Mammary epithelial cell (primary cell): ENCODE measurements around the gene KIRREL3.

Experiments
- EZH2 ChIP-seq: IDR thresholded peaks from 2 replicates; pipeline ENCODE4 v1.6.1; 2012; ENCODE audit warnings: low read length, inconsistent platforms, borderline replicate concordance
- TF ChIP-seq, protein P1 (sequence below), 2 donors: IDR thresholded peaks in 1 of 2; conservative IDR thresholded peaks in 1 of 2; 2 replicates each; pipeline ENCODE4 v1.5.1; 2011 to 2012; ENCODE audit warnings: inconsistent platforms in 2 of 2, low read length in 2 of 2, mild to moderate bottlenecking in 2 of 2, control low read depth in 1 of 2, low read depth in 1 of 2; ENCODE audit not compliant: insufficient read depth in 1 of 2; ENCODE audit errors: extremely low read depth in 1 of 2

DNA sequence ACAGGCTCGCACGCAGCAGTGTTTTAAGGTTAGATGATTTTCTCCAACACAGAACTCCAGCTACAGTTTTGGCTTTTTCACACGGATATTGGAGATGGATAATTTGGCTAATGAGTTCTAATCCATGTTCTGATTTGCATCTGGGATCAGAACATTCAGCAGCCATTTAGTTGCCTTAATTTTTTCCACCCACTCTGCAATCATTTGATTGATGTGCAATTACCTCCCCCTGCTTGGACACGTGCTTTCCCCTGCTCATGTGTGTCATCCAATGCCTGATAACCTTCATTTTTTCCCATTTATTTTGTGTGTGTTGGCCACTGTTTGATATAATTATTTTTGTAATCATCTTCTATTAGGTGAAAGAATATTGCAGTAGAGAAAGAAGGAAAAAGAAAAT is 387.3 kb downstream of the KIRREL3 start:
- TF ChIP-seq, protein P1, sequence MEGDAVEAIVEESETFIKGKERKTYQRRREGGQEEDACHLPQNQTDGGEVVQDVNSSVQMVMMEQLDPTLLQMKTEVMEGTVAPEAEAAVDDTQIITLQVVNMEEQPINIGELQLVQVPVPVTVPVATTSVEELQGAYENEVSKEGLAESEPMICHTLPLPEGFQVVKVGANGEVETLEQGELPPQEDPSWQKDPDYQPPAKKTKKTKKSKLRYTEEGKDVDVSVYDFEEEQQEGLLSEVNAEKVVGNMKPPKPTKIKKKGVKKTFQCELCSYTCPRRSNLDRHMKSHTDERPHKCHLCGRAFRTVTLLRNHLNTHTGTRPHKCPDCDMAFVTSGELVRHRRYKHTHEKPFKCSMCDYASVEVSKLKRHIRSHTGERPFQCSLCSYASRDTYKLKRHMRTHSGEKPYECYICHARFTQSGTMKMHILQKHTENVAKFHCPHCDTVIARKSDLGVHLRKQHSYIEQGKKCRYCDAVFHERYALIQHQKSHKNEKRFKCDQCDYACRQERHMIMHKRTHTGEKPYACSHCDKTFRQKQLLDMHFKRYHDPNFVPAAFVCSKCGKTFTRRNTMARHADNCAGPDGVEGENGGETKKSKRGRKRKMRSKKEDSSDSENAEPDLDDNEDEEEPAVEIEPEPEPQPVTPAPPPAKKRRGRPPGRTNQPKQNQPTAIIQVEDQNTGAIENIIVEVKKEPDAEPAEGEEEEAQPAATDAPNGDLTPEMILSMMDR (conservative IDR thresholded peaks at IDR 0.05 in 1 of 2, IDR thresholded peaks at IDR 0.05 in 1 of 2; ENCODE audit: extremely low read depth in 1 of 2, insufficient read depth in 1 of 2, low read depth in 1 of 2, low read length in 2 of 2), result no peak
- no peak for TF ChIP-seq EZH2
